Measurements from ENCODE around the gene KCNAB1. TPM values are rescaled to one million over a fixed set of nuclear protein-coding genes. Genes with fewer than 3 reads are reported as not detected.

The KCNAB1 gene
- total RNA-seq, 2 donors from 2014 or later, result not detected

GRCh38 chr3:156527060-156527459, 406.7 kb downstream of the KCNAB1 start:
- peaks cover 0 to 4% of the 10 kb centered on the region in 2 donors for H3K36me3 Mint-ChIP-seq (ENCODE audit: insufficient read depth in 2 of 2)
- ATAC-seq (replicated peaks in 1 of 2) (no peak), DNase-seq (no peak)
- H3K27me3 Mint-ChIP-seq (ENCODE audit: low read depth), result peaks cover 28% of the 10 kb centered on the region
- H3K9me3 Mint-ChIP-seq, result no peaks in the 10 kb centered on the region
- no peak overlapping the region for H3K27ac Mint-ChIP-seq
- H3K4me3 Mint-ChIP-seq, result no peak overlapping the region
- H3K4me1 Mint-ChIP-seq (ENCODE audit: low read depth), result peaks cover 13% of the 10 kb centered on the region

GRCh38 chr3:156530980-156531379, 410.6 kb downstream of the KCNAB1 start:
- peaks cover 8% of the 10 kb centered on the region for H3K4me1 Mint-ChIP-seq (ENCODE audit: low read depth)
- DNase-seq (no peak), ATAC-seq (replicated peaks in 1 of 2) (no peak)
- no peak overlapping the region for H3K27ac Mint-ChIP-seq
- H3K4me3 Mint-ChIP-seq, result no peak overlapping the region
- no peaks in the 10 kb centered on the region for H3K9me3 Mint-ChIP-seq
- peaks cover 11% of the 10 kb centered on the region for H3K27me3 Mint-ChIP-seq (ENCODE audit: low read depth)
- no peaks in the 10 kb centered on the region for H3K36me3 Mint-ChIP-seq (ENCODE audit: insufficient read depth in 2 of 2)

- Mint-ChIP-seq H3K4me1 (ENCODE audit: low read depth) (peaks cover 9% of the 10 kb centered on the region), H3K9me3 (no peaks in the 10 kb centered on the region), H3K27ac (no peak overlapping the region), H3K36me3 (ENCODE audit: insufficient read depth in 2 of 2) (no peaks in the 10 kb centered on the region), H3K27me3 (ENCODE audit: low read depth) (peaks cover 11% of the 10 kb centered on the region), H3K4me3 (no peak overlapping the region)
- no peak for ATAC-seq (replicated peaks in 1 of 2)
- no peak for DNase-seq
Measured at GRCh38 chr3:156532730-156533129, 412.4 kb downstream of the KCNAB1 start.

- H3K36me3 Mint-ChIP-seq (ENCODE audit: insufficient read depth in 2 of 2), result no peaks in the 10 kb centered on the region
- peaks cover 6% of the 10 kb centered on the region for H3K27me3 Mint-ChIP-seq (ENCODE audit: low read depth)
- peaks cover 9% of the 10 kb centered on the region for H3K4me1 Mint-ChIP-seq (ENCODE audit: low read depth)
- H3K4me3 Mint-ChIP-seq, result no peak overlapping the region
- no peak for ATAC-seq (replicated peaks in 1 of 2)
- no peak overlapping the region for H3K27ac Mint-ChIP-seq
- DNase-seq, result no peak
- no peaks in the 10 kb centered on the region for H3K9me3 Mint-ChIP-seq
Measured at GRCh38 chr3:156533205-156533604, 412.8 kb downstream of the KCNAB1 start.

- peaks cover 9% of the 10 kb centered on the region for H3K4me1 Mint-ChIP-seq (ENCODE audit: low read depth)
- no peaks in the 10 kb centered on the region for H3K27me3 Mint-ChIP-seq (ENCODE audit: low read depth)
- H3K4me3 Mint-ChIP-seq, result no peak overlapping the region
- H3K36me3 Mint-ChIP-seq (ENCODE audit: insufficient read depth in 2 of 2), result no peaks in the 10 kb centered on the region
- ATAC-seq (replicated peaks in 1 of 2) (peak; percentile 81 to 89), DNase-seq (peak; percentile 23 to 27)
- H3K27ac Mint-ChIP-seq, result no peak overlapping the region
- no peaks in the 10 kb centered on the region for H3K9me3 Mint-ChIP-seq
Measured at GRCh38 chr3:156535162-156535627, 414.8 kb downstream of the KCNAB1 start.

- H3K4me3 Mint-ChIP-seq, result no peak overlapping the region
- H3K9me3 Mint-ChIP-seq, result no peaks in the 10 kb centered on the region
- H3K4me1 Mint-ChIP-seq (ENCODE audit: low read depth), result peaks cover 9% of the 10 kb centered on the region
- ATAC-seq (replicated peaks in 1 of 2) (no peak), DNase-seq (no peak)
- no peak overlapping the region for H3K27ac Mint-ChIP-seq
- H3K27me3 Mint-ChIP-seq (ENCODE audit: low read depth), result no peaks in the 10 kb centered on the region
- H3K36me3 Mint-ChIP-seq (ENCODE audit: insufficient read depth in 2 of 2), result peaks cover 0 to 2% of the 10 kb centered on the region in 2 donors
Measured at GRCh38 chr3:156535798-156536197, 415.4 kb downstream of the KCNAB1 start.

- ATAC-seq (replicated peaks in 1 of 2) (no peak), DNase-seq (no peak)
- Mint-ChIP-seq H3K4me3 (no peak overlapping the region), H3K9me3 (no peaks in the 10 kb centered on the region), H3K4me1 (ENCODE audit: low read depth) (peaks cover 9% of the 10 kb centered on the region), H3K36me3 (ENCODE audit: insufficient read depth in 2 of 2) (peaks cover 0 to 2% of the 10 kb centered on the region in 2 donors), H3K27me3 (ENCODE audit: low read depth) (no peaks in the 10 kb centered on the region), H3K27ac (no peak overlapping the region)
Measured at GRCh38 chr3:156536524-156537316, 416.3 kb downstream of the KCNAB1 start.

- peaks cover 9% of the 10 kb centered on the region for H3K4me1 Mint-ChIP-seq (ENCODE audit: low read depth)
- DNase-seq (no peak), ATAC-seq (replicated peaks in 1 of 2) (no peak)
- H3K27me3 Mint-ChIP-seq (ENCODE audit: low read depth), result no peaks in the 10 kb centered on the region
- H3K9me3 Mint-ChIP-seq, result no peaks in the 10 kb centered on the region
- no peak overlapping the region for H3K4me3 Mint-ChIP-seq
- peaks cover 0 to 5% of the 10 kb centered on the region in 2 donors for H3K36me3 Mint-ChIP-seq (ENCODE audit: insufficient read depth in 2 of 2)
- H3K27ac Mint-ChIP-seq, result no peak overlapping the region
Measured at GRCh38 chr3:156539051-156539450, 418.7 kb downstream of the KCNAB1 start.

GRCh38 chr3:156539802-156540201, 419.4 kb downstream of the KCNAB1 start:
- DNase-seq (no peak), ATAC-seq (replicated peaks in 1 of 2) (no peak)
- Mint-ChIP-seq H3K27me3 (ENCODE audit: low read depth) (no peaks in the 10 kb centered on the region), H3K27ac (no peak overlapping the region), H3K36me3 (ENCODE audit: insufficient read depth in 2 of 2) (peaks cover 0 to 5% of the 10 kb centered on the region in 2 donors), H3K4me1 (ENCODE audit: low read depth) (peaks cover 9% of the 10 kb centered on the region), H3K9me3 (no peaks in the 10 kb centered on the region), H3K4me3 (no peak overlapping the region)

GRCh38 chr3:156542101-156543042, 422.0 kb downstream of the KCNAB1 start:
- ATAC-seq (replicated peaks in 1 of 2), result no peak
- no peak overlapping the region for H3K4me3 Mint-ChIP-seq
- no peaks in the 10 kb centered on the region for H3K9me3 Mint-ChIP-seq
- no peaks in the 10 kb centered on the region for H3K27me3 Mint-ChIP-seq (ENCODE audit: low read depth)
- H3K27ac Mint-ChIP-seq, result no peak overlapping the region
- H3K36me3 Mint-ChIP-seq (ENCODE audit: insufficient read depth in 2 of 2), result peaks cover 7 to 21% of the 10 kb centered on the region in 2 donors
- no peak for DNase-seq
- H3K4me1 Mint-ChIP-seq (ENCODE audit: low read depth), result peaks cover 11% of the 10 kb centered on the region

GRCh38 chr3:156543043-156543555, 422.7 kb downstream of the KCNAB1 start:
- Mint-ChIP-seq H3K36me3 (ENCODE audit: insufficient read depth in 2 of 2) (peaks cover 7 to 23% of the 10 kb centered on the region in 2 donors), H3K9me3 (no peaks in the 10 kb centered on the region), H3K27me3 (ENCODE audit: low read depth) (no peaks in the 10 kb centered on the region), H3K4me1 (ENCODE audit: low read depth) (peaks cover 13% of the 10 kb centered on the region), H3K4me3 (no peak overlapping the region), H3K27ac (no peak overlapping the region)
- DNase-seq, result no peak
- ATAC-seq (replicated peaks in 1 of 2), result no peak

- peak overlapping the region; percentile 21 for H3K27ac Mint-ChIP-seq
- H3K4me1 Mint-ChIP-seq (ENCODE audit: low read depth), result peaks cover 43% of the 10 kb centered on the region
- no peaks in the 10 kb centered on the region for H3K9me3 Mint-ChIP-seq
- peaks cover 10 to 49% of the 10 kb centered on the region in 2 donors for H3K36me3 Mint-ChIP-seq (ENCODE audit: insufficient read depth in 2 of 2)
- H3K4me3 Mint-ChIP-seq, result no peak overlapping the region
- H3K27me3 Mint-ChIP-seq (ENCODE audit: low read depth), result no peaks in the 10 kb centered on the region
- ATAC-seq (replicated peaks in 1 of 2) (no peak), DNase-seq (no peak)
Measured at GRCh38 chr3:156547637-156548036, 427.3 kb downstream of the KCNAB1 start.

Measured in activated T-cell treated with anti-CD3 and anti-CD28 coated beads, Interleukin-2, amount 50 U/mL, for 72 hours (primary cell).